GM12872 (cell line): ENCODE results near the gene SUCO.

ENCODE experiments used
- CTCF ChIP-seq: IDR thresholded peaks from 3 replicates; pipeline ENCODE4 v1.5.1; 2011; ENCODE audit warnings: low read depth, mild to moderate bottlenecking, low read length, moderate library complexity; ENCODE audit not compliant: insufficient read depth

Gene SUCO

GRCh38 chr1:172517545-172517944 lies 15.4 kb upstream of the SUCO start:
- no peak for TF ChIP-seq CTCF

DNA sequence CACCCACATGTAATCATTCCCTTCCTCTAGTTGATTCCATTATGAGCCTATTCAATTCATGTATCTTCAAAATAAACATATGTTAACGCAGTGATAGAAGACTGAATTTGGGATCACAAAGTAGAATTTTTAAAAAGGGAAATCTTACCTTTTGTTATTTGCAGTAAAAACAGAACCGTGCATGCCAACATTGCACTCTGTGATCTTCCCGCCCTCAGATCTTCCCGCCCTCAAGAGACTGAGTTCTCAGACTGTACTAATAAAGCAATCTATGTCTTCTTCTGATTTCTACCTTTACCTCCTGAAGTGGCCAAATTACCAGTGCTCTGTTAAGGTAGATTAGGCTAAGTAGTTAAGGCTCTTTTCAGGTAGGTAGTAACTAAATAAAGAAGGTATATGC lies 3.6 kb upstream of the SUCO start:
- TF ChIP-seq CTCF: no peak

DNA sequence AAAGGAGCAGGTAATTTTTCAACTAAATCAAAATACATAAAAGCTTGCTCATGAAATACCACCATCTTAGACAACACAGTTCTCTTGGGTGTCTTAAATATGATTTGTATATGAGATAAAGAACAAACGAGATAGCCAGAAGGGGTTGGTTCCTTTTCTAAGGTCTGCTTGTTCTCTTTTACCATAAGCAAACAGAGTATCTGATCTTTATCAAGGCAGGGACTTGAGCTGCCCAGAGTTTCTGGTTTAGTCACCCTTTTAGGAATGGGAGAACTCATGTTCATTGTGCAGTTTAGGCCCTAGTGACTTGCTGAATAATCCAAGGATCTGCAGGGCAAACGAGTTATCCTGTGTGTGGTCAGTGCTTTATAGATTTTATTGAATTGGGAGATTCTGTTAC lies 3.0 kb upstream of the SUCO start:
- no peak for TF ChIP-seq CTCF

DNA sequence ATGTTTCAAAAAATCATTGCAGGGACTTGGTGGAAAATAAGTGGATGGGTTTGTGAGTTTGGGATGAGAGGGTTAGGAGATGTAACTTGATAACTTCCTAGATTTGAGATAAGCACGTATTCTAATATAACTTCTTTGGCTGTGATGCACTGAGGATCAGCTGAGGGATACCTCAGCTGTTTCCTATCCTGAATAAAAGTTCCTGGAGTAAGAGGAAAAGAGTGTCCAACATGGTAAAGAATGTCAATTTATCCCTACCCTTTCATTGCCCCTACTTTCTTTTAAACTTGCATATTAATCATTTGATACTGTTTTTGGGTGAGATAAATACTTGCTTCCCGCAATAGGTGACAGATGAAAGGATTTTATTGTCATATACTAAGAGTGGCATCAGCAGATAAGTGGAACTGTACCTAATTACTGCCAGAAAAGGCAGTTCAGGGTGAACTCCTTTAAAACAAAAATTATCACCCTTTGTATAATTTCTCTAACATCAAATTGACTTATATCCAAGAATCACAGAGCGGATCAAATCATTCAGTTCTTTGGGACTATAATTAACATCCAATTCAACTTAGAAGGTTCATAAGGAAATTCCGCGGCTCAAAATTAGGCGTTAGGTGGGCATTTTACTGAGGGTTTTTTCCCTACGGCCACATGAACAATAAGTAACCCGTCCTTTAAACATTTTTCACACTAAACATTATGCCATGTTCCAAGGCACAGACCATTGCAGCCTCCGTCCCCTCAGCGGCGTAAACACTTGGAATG lies 1.4 kb upstream of the SUCO start:
- no peak for TF ChIP-seq CTCF

DNA sequence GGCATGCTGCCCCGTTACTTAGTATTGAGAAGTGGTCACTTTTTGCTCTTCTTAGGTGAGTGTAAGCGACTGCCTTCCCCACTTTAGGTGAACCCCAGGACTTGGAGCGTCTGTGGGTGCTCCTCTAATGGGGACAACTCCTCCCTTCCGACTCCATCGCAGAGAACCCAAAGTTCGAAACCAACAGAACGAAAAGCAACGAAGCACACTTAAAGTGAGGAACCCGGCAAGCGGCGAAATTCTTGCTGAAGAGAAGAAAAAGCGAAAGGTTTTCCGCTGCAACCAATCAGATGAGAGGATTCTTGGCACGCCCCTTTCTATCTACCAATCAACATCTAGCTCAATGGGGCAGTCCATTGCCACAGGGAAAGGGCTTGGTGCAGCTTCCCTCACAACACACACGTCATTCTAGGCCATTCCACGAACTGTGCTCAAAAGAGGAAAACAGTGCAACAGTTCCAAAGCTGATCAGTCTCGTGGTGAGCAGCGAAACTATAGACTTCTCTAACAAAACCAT lies 709 bp upstream of the SUCO start:
- no peak for TF ChIP-seq CTCF

- TF ChIP-seq CTCF: no peak
Measured at GRCh38 chr1:172533513-172534151, 682 bp downstream of the SUCO start.

- TF ChIP-seq CTCF: no peak
Measured at GRCh38 chr1:172536256-172536655, 3.3 kb downstream of the SUCO start.
